GM19438 (cell line): ENCODE measurements around the gene PODXL.
A peak's percentile ranks its signal among the peaks of the same experiment; 100 is the strongest.

Source experiments
- ATAC-seq: cut with Tn5 transposase; IDR thresholded peaks from one replicate; pipeline ENCODE4 v1.9.1; 2021; ENCODE audit warnings: low read depth; ENCODE audit not compliant: unreplicated experiment

The PODXL gene

DNA sequence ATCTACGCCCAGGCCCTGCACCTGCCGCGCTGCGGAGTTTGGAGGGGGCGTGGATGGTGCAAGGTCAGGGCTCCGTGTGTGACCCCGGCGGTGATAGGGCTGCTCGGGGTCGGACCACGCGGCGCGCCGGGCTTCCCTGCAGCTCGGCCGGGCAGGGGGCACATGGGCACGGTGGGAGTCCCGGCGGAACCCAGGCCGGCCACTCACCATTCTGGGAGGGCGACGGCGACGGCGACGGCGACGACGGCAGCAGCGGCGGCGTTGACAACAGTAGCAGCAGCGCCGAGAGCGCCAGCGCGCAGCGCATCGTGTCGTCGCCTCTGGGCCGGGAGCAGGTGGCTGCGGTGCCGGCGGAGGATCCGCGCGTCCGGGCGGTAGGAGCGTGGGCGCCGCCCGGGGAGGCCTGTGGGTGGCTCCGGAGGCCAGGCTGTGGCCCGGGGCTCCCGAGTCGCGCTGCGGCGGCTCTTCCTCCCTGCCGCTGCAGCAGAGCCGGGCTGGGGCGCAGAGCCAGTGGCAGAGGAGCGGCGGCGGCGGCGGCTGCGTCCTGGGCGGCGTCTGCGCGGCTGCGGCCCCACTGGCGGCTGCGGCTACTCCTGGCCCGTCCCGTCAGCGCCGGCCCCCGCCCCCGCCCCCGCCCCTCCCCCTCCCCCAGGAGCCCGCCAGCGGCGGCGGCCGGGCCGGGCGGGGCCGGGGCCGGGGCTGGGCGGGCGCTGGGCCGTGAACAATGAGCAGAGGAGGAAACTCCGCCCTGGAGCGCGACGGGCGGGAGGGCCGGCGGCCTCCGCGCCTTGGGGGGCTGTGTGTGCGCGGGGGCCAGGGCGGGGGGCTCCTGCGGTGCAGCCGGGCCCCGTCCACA, at the start of gene PODXL:
Gene PODXL, minus strand, starts transcription at position 576 of the 856 bp plus-strand sequence. Its CDS starts 269 bp downstream, at position 307.
- ATAC-seq = peak; percentile 80

DNA sequence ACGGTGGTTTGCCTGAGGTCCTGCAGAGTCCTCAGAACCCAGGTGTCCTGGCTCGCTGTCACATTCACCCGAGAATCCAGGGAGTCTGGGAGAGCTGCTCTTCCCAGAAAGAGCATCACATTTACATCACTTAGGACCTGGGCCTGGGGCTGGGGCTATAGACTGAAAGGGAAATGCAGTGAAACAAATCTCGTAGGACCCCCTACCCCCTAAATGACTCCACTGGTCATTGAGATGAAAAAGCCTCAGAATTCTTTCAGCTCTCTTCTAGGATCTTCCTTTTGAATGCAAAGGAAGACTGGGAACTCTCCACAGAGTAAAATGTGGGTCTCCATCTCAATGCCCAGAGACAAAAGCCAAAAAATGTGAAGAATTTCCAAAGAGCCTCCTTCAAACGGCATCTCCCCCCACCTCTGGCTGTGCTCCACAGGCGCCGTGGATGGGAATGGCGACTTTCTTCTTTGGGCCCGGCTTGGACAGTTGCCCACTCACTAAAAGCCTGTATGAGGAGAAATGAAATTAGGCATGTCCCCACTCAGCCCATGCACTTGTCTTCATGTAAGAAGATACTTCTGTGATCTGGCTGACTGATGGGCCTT, 49.0 kb upstream of the PODXL start:
- no peak for ATAC-seq

- ATAC-seq = no peak
Measured at GRCh38 chr7:131604841-131605279, 48.4 kb upstream of the PODXL start.

DNA sequence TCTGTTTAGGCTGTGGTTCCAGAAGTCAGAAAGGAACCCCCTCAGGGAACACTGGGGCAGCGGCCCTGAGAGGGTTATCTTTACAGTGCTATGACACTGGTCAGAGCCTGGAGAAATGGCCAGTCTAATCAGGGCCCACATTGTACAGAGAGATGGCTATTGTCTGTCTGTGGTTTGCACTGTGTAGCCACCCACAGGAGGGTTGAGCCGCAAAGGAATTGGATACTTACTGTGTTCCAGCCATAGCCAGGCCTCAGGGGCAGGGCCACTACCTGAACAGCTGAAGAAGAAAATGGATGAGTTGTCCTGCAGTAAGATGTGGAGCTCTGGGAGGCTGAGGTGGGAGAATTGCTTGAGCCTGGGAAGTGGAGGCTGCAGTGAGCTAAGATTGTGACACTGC, 47.5 kb upstream of the PODXL start:
- ATAC-seq = no peak

DNA sequence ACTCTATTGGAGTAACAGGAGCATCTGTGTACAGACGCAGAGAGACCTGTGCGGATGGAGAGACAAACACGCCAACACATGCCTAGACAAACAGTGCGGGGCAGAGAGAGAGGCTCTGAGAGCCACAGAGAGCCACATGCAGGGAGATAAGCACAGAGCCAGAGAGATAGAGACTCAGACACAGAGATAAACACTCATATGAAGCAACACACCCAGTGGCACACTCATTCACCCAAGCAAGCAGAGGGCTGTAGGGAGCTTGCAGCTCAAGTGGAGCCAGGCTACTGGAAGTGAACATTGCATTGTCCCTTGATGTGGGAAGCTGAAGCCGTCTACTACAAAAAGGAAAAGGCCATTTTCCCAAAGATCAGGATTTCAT, 46.6 kb upstream of the PODXL start:
- no peak for ATAC-seq

DNA sequence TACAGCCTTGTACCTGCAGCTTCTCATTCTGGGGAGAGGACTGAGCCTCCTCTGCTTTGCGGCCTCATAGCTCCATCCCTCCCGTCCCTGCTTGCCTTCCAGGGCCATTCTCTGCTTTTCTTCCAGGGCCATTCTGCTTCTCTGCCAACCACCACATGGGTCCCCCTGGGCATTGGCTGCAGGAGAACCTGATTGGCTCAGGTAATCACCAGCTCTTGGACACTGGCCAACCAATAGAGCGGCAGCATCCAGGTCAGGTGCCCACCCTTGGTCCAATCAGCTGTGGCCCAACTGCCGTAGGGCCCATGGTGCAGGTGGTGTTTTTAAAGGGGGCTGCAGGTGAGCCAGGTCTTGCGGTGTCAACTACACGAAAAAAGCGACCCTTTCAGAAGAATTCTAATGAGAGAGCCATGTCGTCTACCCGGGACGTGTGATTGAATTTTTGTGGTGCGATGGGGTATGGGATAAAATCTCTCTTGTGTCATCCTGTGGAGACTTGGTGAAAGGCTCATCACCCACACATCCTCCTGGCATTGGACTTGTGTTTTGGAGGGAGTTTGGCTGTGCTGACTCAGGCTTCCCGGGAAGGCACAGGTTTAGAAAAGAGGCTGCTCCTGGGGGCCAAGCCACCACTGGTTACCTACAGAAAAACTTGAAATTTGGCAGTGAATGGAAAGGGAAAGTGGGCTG, 46.0 kb upstream of the PODXL start:
- no peak for ATAC-seq

GRCh38 chr7:131600085-131600881, 43.9 kb upstream of the PODXL start:
- ATAC-seq = no peak

DNA sequence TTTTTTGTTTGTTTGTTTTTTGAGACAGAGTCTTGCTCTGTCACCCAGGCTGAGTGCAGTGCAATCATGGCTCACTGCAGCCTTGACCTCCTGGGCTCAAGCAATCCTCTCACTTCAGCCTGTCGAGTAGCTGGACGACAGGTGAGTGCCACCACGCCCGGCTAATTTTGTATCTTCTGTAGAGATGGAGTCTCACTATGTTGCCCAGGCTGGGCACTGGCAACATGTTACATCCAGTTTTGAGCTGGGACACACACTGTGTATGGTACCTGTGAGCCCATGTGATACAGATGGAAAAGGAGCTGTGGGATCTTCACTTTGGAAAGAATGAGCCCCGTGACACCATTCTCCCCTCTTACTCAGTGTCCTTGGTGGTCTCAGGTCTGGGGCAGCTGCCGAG, 40.4 kb upstream of the PODXL start:
- ATAC-seq = no peak

GRCh38 chr7:131595699-131596098, 39.3 kb upstream of the PODXL start:
- no peak for ATAC-seq

DNA sequence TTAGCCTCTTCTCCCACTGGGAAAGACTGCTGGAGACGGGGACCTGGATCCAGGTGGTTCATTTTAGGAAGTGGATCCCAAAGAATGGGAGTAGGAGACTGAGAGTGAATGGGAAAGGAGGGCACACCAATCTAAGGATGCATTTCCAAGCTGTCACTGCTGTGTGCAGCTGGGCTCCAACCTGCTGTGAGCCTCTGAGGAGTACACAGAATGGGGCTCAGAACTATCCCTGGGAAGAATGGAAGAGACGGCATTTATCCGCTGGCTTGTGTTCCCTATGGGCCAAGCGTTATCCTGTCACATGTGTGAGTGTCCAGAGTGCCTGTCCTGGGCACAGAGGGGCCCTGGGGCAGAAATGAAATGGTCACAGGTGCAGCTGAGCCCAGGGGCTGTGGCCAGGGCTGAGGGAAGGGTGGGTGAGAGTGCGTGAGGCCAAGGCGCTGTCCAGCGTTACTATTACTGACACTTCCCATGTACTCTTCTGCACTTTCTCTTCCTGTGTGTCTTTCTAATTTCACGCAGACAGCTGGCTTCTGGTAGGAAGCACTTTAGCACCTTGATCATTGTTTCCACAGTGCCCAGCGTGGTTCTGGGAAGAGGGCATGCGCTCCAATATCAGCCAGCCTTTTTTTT, 35.4 kb upstream of the PODXL start:
- no peak for ATAC-seq

GRCh38 chr7:131587315-131587923, 31.0 kb upstream of the PODXL start:
- no peak for ATAC-seq

DNA sequence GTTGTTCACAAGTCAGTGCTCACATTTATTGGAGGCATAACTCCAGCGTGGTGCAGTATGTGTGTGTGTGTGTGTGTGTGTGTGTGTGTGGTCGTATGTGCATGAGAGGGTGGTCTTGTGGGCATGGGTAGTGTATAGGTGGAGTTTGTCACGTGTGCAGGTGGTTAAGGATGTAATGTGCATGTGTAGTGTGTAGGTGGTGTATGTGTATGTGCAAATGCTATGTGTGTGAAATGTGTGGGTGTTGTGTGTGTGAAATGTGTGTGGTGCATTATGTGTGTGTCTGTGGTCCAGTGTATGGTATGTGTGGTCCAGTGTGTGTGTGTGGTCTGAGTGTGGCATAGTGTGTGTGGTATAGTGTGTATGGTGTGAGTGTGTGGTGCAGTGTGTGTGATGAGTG, 30.3 kb upstream of the PODXL start:
- ATAC-seq = no peak

DNA sequence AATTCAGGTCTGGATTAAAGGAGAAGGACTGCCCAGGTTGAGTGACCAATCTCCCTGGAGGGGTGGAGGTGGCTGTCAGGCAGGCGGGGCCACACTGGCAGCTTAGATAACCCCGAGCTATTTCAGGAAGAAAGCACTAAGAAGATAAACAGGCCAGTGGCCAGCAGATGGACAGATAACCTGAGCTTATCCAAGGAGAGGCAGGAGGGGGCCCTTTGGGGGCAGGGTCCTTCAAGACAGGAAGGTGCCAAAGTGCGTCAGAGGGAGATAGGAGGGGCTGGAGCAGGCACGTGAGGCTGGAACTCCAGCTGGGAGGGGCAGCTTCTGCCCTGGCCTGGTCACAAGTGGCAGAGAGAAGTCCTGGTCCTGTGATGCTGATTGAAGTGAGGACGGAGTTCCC, 29.8 kb upstream of the PODXL start:
- no peak for ATAC-seq

- no peak for ATAC-seq
Measured at GRCh38 chr7:131583430-131583829, 27.0 kb upstream of the PODXL start.

- no peak for ATAC-seq
Measured at GRCh38 chr7:131581241-131582051, 25.0 kb upstream of the PODXL start.

DNA sequence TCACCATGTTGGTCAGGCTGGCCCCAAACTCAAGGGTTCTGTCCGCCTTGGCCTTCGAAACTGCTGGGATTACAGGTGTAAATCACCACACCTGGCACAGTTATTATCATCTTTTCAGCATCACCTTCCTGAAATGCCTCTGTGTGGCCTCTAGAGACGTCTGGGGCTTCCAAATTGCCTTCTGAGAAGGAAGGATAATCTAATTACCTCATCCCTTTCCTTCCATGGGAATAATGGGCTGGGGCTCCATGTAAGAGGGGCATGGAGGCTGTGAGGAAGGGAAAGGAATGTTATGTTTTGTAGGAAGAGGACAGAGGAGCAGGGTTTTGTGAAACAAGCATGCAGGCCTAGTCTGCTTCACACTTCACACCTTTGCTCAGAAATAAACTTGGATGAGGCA, 22.2 kb upstream of the PODXL start:
- no peak for ATAC-seq

- ATAC-seq = no peak
Measured at GRCh38 chr7:131574741-131575140, 18.3 kb upstream of the PODXL start.

- no peak for ATAC-seq
Measured at GRCh38 chr7:131570401-131570800, 14.0 kb upstream of the PODXL start.

GRCh38 chr7:131568970-131569369, 12.5 kb upstream of the PODXL start:
- no peak for ATAC-seq
